Ecto neural progenitor cell (in vitro differentiated cells): ENCODE data around the gene RMND1.
"Not testable (repeated sequence)": the region's sequence is repeated elsewhere in the genome, so short reads cannot be mapped to it uniquely, and the experiment has no call there.

Experiments
- DNase-seq: peaks from one replicate; pipeline ENCODE4 v3.0.0-alpha.2; 2018; ENCODE audit warnings: low spot score

Gene RMND1

GRCh38 chr6:151385177-151385576, 66.7 kb downstream of the RMND1 start:
- DNase-seq = no peak

- no peak for DNase-seq
Measured at GRCh38 chr6:151384151-151384550, 67.8 kb downstream of the RMND1 start.

GRCh38 chr6:151382631-151383030, 69.3 kb downstream of the RMND1 start:
- not testable (repeated sequence) for DNase-seq

DNA sequence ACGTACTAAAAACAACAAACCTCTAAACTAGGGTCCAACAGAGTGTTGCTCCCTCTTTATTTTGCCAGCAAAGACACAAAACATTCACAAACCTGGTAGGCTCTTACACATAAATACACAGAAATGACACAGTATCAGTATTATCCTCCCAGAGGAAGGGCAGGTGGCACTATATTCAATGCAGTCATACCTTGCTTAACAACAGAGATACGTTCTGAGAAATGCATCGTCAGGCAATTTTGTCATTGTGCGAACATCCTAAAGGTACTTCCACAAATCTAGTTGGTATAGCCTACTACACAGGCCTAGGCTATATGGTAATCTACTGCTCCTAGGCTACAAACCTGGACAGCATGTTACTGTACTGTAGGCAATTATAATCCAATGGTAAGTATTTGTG, 70.2 kb downstream of the RMND1 start:
- no peak for DNase-seq

GRCh38 chr6:151380848-151381205, 71.1 kb downstream of the RMND1 start:
- no peak for DNase-seq

GRCh38 chr6:151379933-151380847, 71.7 kb downstream of the RMND1 start:
- no peak for DNase-seq

GRCh38 chr6:151377095-151377494, 74.8 kb downstream of the RMND1 start:
- no peak for DNase-seq

DNA sequence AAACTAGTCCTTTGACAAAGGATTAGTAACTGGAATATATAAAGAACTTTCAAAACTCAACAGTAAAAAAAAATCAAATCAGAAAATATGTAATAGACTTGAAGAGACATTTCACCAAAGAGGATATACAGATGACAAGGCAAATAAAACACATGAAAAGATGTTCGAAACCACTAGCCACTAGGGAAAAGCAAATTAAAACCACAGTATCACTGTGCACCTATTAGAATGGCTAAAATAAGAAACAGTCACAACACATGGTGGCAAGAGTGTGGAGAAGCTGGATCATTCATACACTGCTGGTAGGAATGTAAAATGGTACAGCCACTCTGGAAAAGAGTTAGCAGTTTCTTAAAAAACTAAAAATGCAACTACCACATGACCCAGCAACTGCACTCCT, 75.5 kb downstream of the RMND1 start:
- no peak for DNase-seq

GRCh38 chr6:151375833-151376232, 76.1 kb downstream of the RMND1 start:
- DNase-seq = no peak

- no peak for DNase-seq
Measured at GRCh38 chr6:151374036-151374683, 77.8 kb downstream of the RMND1 start.

- DNase-seq = no peak
Measured at GRCh38 chr6:151372164-151372563, 79.8 kb downstream of the RMND1 start.

- no peak for DNase-seq
Measured at GRCh38 chr6:151370509-151371078, 81.3 kb downstream of the RMND1 start.

GRCh38 chr6:151365233-151365632, 86.7 kb downstream of the RMND1 start:
- DNase-seq = no peak

GRCh38 chr6:151359486-151359885, 92.4 kb downstream of the RMND1 start:
- DNase-seq = no peak

DNA sequence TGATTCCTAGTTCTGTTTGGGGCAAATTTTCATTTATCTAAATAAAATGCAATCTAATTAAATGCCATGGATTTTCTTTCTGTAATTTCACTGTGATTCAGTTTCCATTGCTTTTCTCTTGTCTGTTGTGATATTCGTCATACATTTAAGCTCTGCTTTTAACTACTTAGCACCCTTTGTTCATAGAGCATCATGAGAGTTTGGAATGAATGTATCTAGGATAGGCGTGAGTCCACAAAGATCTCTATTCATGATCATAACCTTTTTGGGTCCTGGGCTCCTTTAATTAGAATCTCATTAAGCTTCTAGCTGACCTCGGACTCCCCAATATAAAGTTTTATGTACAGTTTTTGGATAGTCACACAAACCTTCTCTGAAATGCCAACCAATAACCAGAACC, 93.5 kb downstream of the RMND1 start:
- no peak for DNase-seq

DNA sequence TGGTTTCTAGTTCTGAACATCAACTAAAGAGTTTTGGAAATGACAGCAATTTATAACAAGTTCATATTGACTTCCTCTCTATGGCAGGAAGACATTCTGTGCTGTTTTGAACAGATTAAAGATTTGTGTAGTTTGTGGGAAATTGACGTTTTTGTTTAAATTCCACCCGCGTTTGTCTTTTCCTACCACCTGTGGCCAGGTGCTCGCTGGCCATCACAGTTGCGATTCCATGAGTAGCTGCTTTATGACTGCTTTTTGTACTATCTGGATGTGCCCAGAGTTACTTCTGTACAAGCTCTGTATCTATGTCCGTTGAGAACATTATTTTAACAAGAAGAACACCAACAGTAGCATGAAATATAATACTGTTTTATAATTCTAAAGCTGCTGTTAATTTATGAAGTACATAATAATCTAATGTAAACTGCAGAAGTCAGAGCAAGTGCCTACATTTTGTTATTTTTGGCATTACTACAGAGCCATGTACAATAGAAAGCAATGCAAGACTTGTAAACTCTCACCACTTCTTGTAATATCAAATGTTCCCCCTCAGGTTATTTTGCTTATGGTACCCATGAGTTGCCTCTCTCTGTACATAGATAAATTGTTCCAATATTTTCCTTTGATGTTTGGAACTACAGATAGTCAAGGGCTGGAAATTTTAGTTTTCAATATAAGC, 94.0 kb downstream of the RMND1 start:
- no peak for DNase-seq

DNA sequence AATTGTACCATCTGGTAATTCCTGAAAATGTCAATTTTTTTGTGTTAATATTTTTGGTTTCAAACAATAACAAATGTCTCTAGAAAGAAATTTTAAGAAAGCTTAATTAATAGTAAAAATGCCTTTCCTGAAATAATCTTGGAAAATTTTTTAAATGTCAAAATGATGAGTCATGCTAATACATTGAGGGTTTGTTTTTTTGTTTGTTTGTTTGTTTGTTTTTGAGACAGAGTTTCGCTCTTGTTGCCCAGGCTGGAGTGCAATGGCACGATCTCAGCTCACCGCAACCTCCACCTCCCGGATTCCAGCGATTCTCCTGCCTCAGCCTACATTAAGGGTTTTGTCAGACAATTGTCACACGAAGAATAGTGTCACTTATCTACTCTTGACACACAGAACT, 94.9 kb downstream of the RMND1 start:
- DNase-seq = not testable (repeated sequence)
